ENCODE data around the gene ANKS3.

Gene ANKS3

GRCh38 chr16:4656221-4656620 lies 77.8 kb downstream of the ANKS3 start:
- Histone ChIP-seq H3K27ac (ENCODE audit: extremely low read depth, low read depth, low read length) (no peak overlapping the region), H3K4me1 (ENCODE audit: control insufficient read depth, insufficient read depth, low read length) (no peaks in the 10 kb centered on the region), H3K9me3 (ENCODE audit: control insufficient read depth, insufficient read depth, low read depth, low read length) (no peaks in the 10 kb centered on the region), H3K36me3 (ENCODE audit: control insufficient read depth in 2 of 2, insufficient read depth in 1 of 2, low read length in 2 of 2) (peaks cover 4 to 82% of the 10 kb centered on the region in 2 experiments; a peak in 2 of 3 replicates), H3K4me3 (ENCODE audit: low read depth, low read length) (no peak overlapping the region)
- POLR2A ChIA-PET = no interaction called here
- CTCF ChIA-PET = no interaction called here
- TF ChIP-seq HOXD13 (CRISPR knock-in tag; IDR thresholded peaks at IDR 0.05; ENCODE audit: borderline replicate concordance) (no peak), ZNF148 (tag by site-specific recombination; IDR thresholded peaks at IDR 0.05; ENCODE audit: borderline replicate concordance) (no peak), ZNF24 (tag by site-specific recombination; IDR thresholded peaks at IDR 0.05) (no peak), ZNF169 (tag by site-specific recombination; IDR thresholded peaks at IDR 0.05) (no peak), ZNF16 (tag by site-specific recombination; IDR thresholded peaks at IDR 0.05; ENCODE audit: low read depth) (no peak), ZBTB44 (tag by site-specific recombination; IDR thresholded peaks at IDR 0.05) (no peak), ZXDB (tag by site-specific recombination; IDR thresholded peaks at IDR 0.05) (no peak), OVOL3 (tag by site-specific recombination; IDR thresholded peaks at IDR 0.05) (no peak), ZNF423 (tag by site-specific recombination; IDR thresholded peaks at IDR 0.05) (no peak), ATF2 (tag by site-specific recombination; IDR thresholded peaks at IDR 0.05; ENCODE audit: low read depth) (no peak), ZNF157 (tag by site-specific recombination; IDR thresholded peaks at IDR 0.05) (no peak), ZSCAN5A (tag by site-specific recombination; IDR thresholded peaks at IDR 0.05) (no peak), SP2 (tag by site-specific recombination; IDR thresholded peaks at IDR 0.05) (no peak), ZNF416 (tag by site-specific recombination; IDR thresholded peaks at IDR 0.05) (no peak), ZNF426 (tag by site-specific recombination; IDR thresholded peaks at IDR 0.05) (no peak), ZNF2 (tag by site-specific recombination; IDR thresholded peaks at IDR 0.05) (no peak), INSM2 (tag by site-specific recombination; IDR thresholded peaks at IDR 0.05) (no peak), ZEB2 (tag by site-specific recombination; IDR thresholded peaks at IDR 0.05) (no peak)
- TF ChIP-seq, protein P1, sequence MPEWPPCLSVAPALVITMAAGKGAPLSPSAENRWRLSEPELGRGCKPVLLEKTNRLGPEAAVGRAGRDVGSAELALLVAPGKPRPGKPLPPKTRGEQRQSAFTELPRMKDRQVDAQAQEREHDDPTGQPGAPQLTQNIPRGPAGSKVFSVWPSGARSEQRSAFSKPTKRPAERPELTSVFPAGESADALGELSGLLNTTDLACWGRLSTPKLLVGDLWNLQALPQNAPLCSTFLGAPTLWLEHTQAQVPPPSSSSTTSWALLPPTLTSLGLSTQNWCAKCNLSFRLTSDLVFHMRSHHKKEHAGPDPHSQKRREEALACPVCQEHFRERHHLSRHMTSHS (tag by site-specific recombination; IDR thresholded peaks at IDR 0.05) = no peak
